Measurements from ENCODE around the gene UNC13C.

DNA sequence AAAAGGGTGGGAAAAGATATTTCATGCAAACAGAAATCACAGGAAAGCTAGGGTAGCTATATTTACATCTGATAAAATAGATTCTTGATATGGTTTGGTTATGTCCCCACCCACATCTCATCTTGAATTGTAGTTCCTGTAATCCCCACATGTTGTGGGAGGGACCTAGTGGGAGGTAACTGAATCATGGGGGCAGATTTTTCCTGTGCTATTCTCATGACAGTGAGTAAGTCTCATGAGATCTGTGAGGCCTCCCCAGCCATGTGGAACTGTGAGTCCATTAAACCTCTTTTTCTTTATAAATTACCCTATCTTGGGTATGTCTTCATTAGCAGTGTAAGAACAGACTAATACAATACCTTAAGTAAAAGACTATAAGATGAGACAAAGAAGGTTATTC lies 660.4 kb downstream of the UNC13C start:
- TF ChIP-seq CTCF (IDR thresholded peaks at IDR 0.05) = no peak
- TF ChIP-seq POLR2A (IDR thresholded peaks at IDR 0.05) = no peak
